Endothelial cell of umbilical vein (primary cell): Measurements from ENCODE around the gene PARP16. TPM values are rescaled to one million over a fixed set of nuclear protein-coding genes. Genes with fewer than 3 reads are reported as not detected.

Experiments
- BruUV-seq: library from RNA; stranded (reverse); fragments of 400-500 nt; replicated peaks from 2 replicates; lab custom pipeline; 2021; lab: Mats Ljungman, UMichigan
- CTCF ChIA-PET: fragments of 300-600, 350-600 bp; sonication (Branson Sonifier 250); formaldehyde crosslinking; loops from one replicate; lab custom pipeline; 2021; ENCODE audit warnings: antibody characterized with exemption, inconsistent platforms; lab: Charles Lee
- POLR2A ChIA-PET: fragments of 300-600, 350-600 bp; sonication (Branson Sonifier 250); formaldehyde crosslinking; loops from one replicate; lab custom pipeline; 2021; ENCODE audit warnings: antibody characterized with exemption, inconsistent platforms; lab: Charles Lee
- DNase-seq: peaks from one replicate; pipeline ENCODE4 v3.0.0-alpha.2; 2011; ENCODE audit warnings: low read depth, low spot score
- FAIRE-seq: peaks from 2 replicates; lab custom pipeline; 2011; peaks lifted over from hg19 to GRCh38; lab: Jason Lieb, UNC
- H2AFZ ChIP-seq: 2 replicates; pipeline ENCODE4 v1.6.0; 2012; ENCODE audit warnings: low read depth, low read length, control low read depth, inconsistent platforms
- H3K27ac ChIP-seq: 2 replicates; pipeline ENCODE4 v1.5.1; 2011; ENCODE audit warnings: low read depth, mild to moderate bottlenecking, control low read depth, low read length, moderate library complexity; ENCODE audit not compliant: insufficient read depth
- H3K27me3 ChIP-seq, 2 experiments: 2 replicates each; pipeline versions ENCODE4 v1.6.0 to v1.6.1; 2011; ENCODE audit warnings: low read length in 2 of 2, mixed read lengths in 1 of 2; ENCODE audit not compliant: control insufficient read depth in 2 of 2, insufficient read depth in 2 of 2
- H3K36me3 ChIP-seq, 2 experiments: 2 replicates in 1 of 2; 3 replicates in 1 of 2; pipeline ENCODE4 v1.5.1; 2011; ENCODE audit warnings: low read length in 2 of 2, mild to moderate bottlenecking in 1 of 2, moderate library complexity in 1 of 2; ENCODE audit not compliant: control insufficient read depth in 2 of 2, insufficient read depth in 2 of 2; ENCODE audit errors: extremely low read depth in 1 of 2
- H3K4me1 ChIP-seq: 3 replicates; pipeline ENCODE4 v1.5.1; 2011; ENCODE audit warnings: mild to moderate bottlenecking, low read length; ENCODE audit not compliant: control insufficient read depth, insufficient read depth; ENCODE audit errors: extremely low read depth
- H3K4me2 ChIP-seq: 2 replicates; pipeline ENCODE4 v1.6.1; 2011; ENCODE audit warnings: low read length, control low read depth, mixed read lengths; ENCODE audit not compliant: insufficient read depth
- H3K4me3 ChIP-seq, 3 experiments: fragments of 200-600 bp in 1 of 3; sonication (generic), shearing (Covaris generic) in 1 of 3; replicated peaks in 1 of 3; 2 replicates each; pipeline ENCODE4 v1.5.1; 2011 to 2016; ENCODE audit warnings: control low read depth in 3 of 3, low read length in 3 of 3, mild to moderate bottlenecking in 2 of 3, inconsistent platforms in 1 of 3, low read depth in 1 of 3, moderate library complexity in 1 of 3; ENCODE audit not compliant: insufficient read depth in 1 of 3
- H3K79me2 ChIP-seq: 2 replicates; pipeline ENCODE4 v1.6.0; 2012; ENCODE audit warnings: low read length, inconsistent platforms; ENCODE audit not compliant: control insufficient read depth, insufficient read depth
- H3K9ac ChIP-seq: replicated peaks from 2 replicates; pipeline ENCODE3; 2011; ENCODE audit warnings: low read length, control low read depth; ENCODE audit not compliant: insufficient read depth; ENCODE audit errors: extremely low read depth
- H3K9me1 ChIP-seq: replicated peaks from 3 replicates; pipeline ENCODE4 v1.6.0; 2011; ENCODE audit warnings: mild to moderate bottlenecking, low read length; ENCODE audit not compliant: control insufficient read depth, insufficient read depth; ENCODE audit errors: extremely low read depth
- H3K9me3 ChIP-seq: replicated peaks from 2 replicates; pipeline ENCODE4 v1.5.1; 2012; ENCODE audit warnings: low read length, inconsistent platforms; ENCODE audit not compliant: control insufficient read depth, insufficient read depth
- H4K20me1 ChIP-seq: replicated peaks from 2 replicates; pipeline ENCODE3; 2011; ENCODE audit warnings: mild to moderate bottlenecking, low read length; ENCODE audit not compliant: control insufficient read depth, insufficient read depth; ENCODE audit errors: extremely low read depth
- CTCF ChIP-seq, 2 donors: IDR thresholded peaks; 1 replicate in 1 of 2; 2 replicates in 1 of 2; pipeline ENCODE4 v1.5.1; 2011; ENCODE audit warnings: low read length in 2 of 2, mild to moderate bottlenecking in 2 of 2, moderate library complexity in 2 of 2, control low read depth in 1 of 2, inconsistent platforms in 1 of 2, low read depth in 1 of 2; ENCODE audit not compliant: insufficient read depth in 1 of 2; ENCODE audit errors: extremely low read depth in 1 of 2
- EZH2 ChIP-seq: IDR thresholded peaks from 2 replicates; pipeline ENCODE4 v1.6.1; 2012; ENCODE audit warnings: borderline replicate concordance, low read depth, mild to moderate bottlenecking, moderate library complexity, low read length, inconsistent platforms; ENCODE audit not compliant: severe bottlenecking
- MAX ChIP-seq: IDR thresholded peaks from 2 replicates; pipeline ENCODE4 v1.6.1; 2011; ENCODE audit not compliant: insufficient read depth, insufficient read length
- dilution Hi-C: fragments of 300-500 bp; cut with MboI; formaldehyde crosslinking; loops from one replicate; pipeline ENCODE4 v1.15.0; 2019; ENCODE audit warnings: low sequenced_read_pairs; ENCODE audit not compliant: extremely low pct_ligation_motif_present
- intact Hi-C: fragments of 100-400 bp; cut with micrococcal nuclease; formaldehyde crosslinking; loops from one replicate; pipeline ENCODE4 v1.10.0; 2022
- polyA plus RNA-seq, 4 experiments: library from polyadenylated mRNA; depleted of rRNA in 3 of 4; stranded (reverse) in 3 of 4; unstranded in 1 of 4; fragments of >200 nt; gene quantifications; 2 replicates each; pipeline versions ENCODE4 v1.2.1 to v1.2.3, GENCODE V29; 2011 to 2012; ENCODE audit warnings: missing spikeins in 1 of 4
- total RNA-seq: library from RNA; stranded (reverse); gene quantifications from 2 replicates; pipeline ENCODE4 v1.2.3, GENCODE V29; 2021

Gene PARP16
- total and polyA plus RNA-seq, 2 donors (not counting 3 experiments of a cell fraction or from before 2014, with no cell fraction given) = 3.9 to 6.3 TPM

- no peaks in the 10 kb centered on the region for H3K79me2 ChIP-seq
- intact Hi-C loops (no loop called here), dilution Hi-C loops (no loop called here)
- FAIRE-seq = no peak
- no peaks in the 10 kb centered on the region for H3K36me3 ChIP-seq
- no peak overlapping the region for H3K27ac ChIP-seq
- ChIA-PET CTCF (interaction anchor here (1.2 to 2.1 kb wide), 2 partner anchors 15 to 18 kb away, joined by 3 to 4 read pairs; no protein-coding TSS in a partner anchor), POLR2A (no interaction called here)
- H3K4me3 ChIP-seq = no peak overlapping the region
- no peak for DNase-seq
- H3K4me1 ChIP-seq = no peaks in the 10 kb centered on the region
- no peak overlapping the region for H3K9ac ChIP-seq
- TF ChIP-seq MAX = no peak
- TF ChIP-seq CTCF (IDR thresholded peaks at IDR 0.05; ENCODE audit: extremely low read depth in 1 of 2, insufficient read depth in 1 of 2, low read depth in 1 of 2, low read length in 2 of 2) = no peak
- TF ChIP-seq EZH2 = no peak
- H3K9me3 ChIP-seq = no peaks in the 10 kb centered on the region
- BruUV-seq = no TSS peak
- H3K9me1 ChIP-seq = no peaks in the 10 kb centered on the region
- H3K4me2 ChIP-seq = no peak overlapping the region
- H3K27me3 ChIP-seq = peaks cover 0 to 5% of the 10 kb centered on the region in 2 experiments
- H4K20me1 ChIP-seq = no peaks in the 10 kb centered on the region
- H2AFZ ChIP-seq = no peak overlapping the region
Measured at GRCh38 chr15:65209701-65210643, 76.7 kb downstream of the PARP16 start.
